Suprapubic skin (tissue), 4 donors: ENCODE measurements around the gene TRIM47.
A peak's percentile ranks its signal among the peaks of the same experiment; 100 is the strongest.

Experiments used
- CTCF ChIP-seq, 2 donors: fragments of 200-600 bp in 1 of 2; fragments of 450-650 bp in 1 of 2; sonication (generic) in 1 of 2; IDR thresholded peaks; one replicate each; pipeline ENCODE4 v1.5.1; 2016 to 2019; ENCODE audit warnings: antibody characterized with exemption in 2 of 2, mild to moderate bottlenecking in 1 of 2, moderate library complexity in 1 of 2
- POLR2A ChIP-seq, 2 donors: fragments of 450-650 bp; IDR thresholded peaks; one replicate each; pipeline ENCODE4 v1.6.1; 2017; ENCODE audit warnings: antibody characterized with exemption in 2 of 2, mild to moderate bottlenecking in 2 of 2, moderate library complexity in 2 of 2
- POLR2AphosphoS5 ChIP-seq, 3 donors: sonication (generic); formaldehyde crosslinking; IDR thresholded peaks; one replicate each; pipeline ENCODE4 v1.6.1; 2017; ENCODE audit warnings: antibody characterized with exemption in 3 of 3

GRCh38 chr17:75854101-75854748 lies 24.2 kb downstream of the TRIM47 start:
- peak in 1 of 2 donors; percentile 5 for TF ChIP-seq POLR2A (IDR thresholded peaks at IDR 0.05)
- TF ChIP-seq CTCF (IDR thresholded peaks at IDR 0.05): no peak
- no peak for TF ChIP-seq POLR2AphosphoS5 (IDR thresholded peaks at IDR 0.05)
